Measurements from ENCODE around the gene CASZ1. TPM values are rescaled to one million over a fixed set of nuclear protein-coding genes. Genes with fewer than 3 reads are reported as not detected.
A peak's percentile ranks its signal among the peaks of the same experiment; 100 is the strongest.

CASZ1 gene
- total and polyA plus RNA-seq, 9 of the 15 experiments (the other 6 are each of a cell fraction or from before 2014, with no cell fraction given) = 0.01 to 4.0 (median 0.76) TPM; not detected in 1

- CTCF ChIA-PET (ENCODE audit: low intra/inter-chr PET ratio) = no interaction called here
These were observed 90.5 kb downstream of the CASZ1 start for GRCh38 chr1:10705953-10706352.

GRCh38 chr1:10704368-10704882 is 92.0 kb downstream of the CASZ1 start:
- H3K9me1 ChIP-seq (ENCODE audit: control insufficient read depth, insufficient read depth, low read length) = no peaks in the 10 kb centered on the region
- peaks cover 2 to 34% of the 10 kb centered on the region in 2 experiments; a peak in 2 of 5 replicates for H3K4me1 ChIP-seq (replicated peaks in 1 of 2; ENCODE audit: control insufficient read depth in 2 of 2, insufficient read depth in 2 of 2, low read length in 2 of 2)
- H3K9me3 ChIP-seq (replicated peaks; ENCODE audit: control insufficient read depth, insufficient read depth, low read depth, low read length) = no peaks in the 10 kb centered on the region
- H3K9ac ChIP-seq (ENCODE audit: insufficient read depth in 1 of 2, low read depth in 2 of 2, low read length in 2 of 2) = peak overlapping the region in 1 of 2 experiments; percentile 36; a peak in 2 of 4 replicates
- FAIRE-seq = no peak
- H3K4me2 ChIP-seq (ENCODE audit: insufficient read depth, low read length) = no peak overlapping the region
- H3K27me3 ChIP-seq (ENCODE audit: control insufficient read depth in 2 of 2, insufficient read depth in 2 of 2, low read length in 2 of 2) = peaks cover 89 to 93% of the 10 kb centered on the region in 2 experiments
- peaks cover 46% of the 10 kb centered on the region for H4K20me1 ChIP-seq (replicated peaks; ENCODE audit: control insufficient read depth, insufficient read depth, low read length)
- H3K79me2 ChIP-seq (ENCODE audit: control insufficient read depth, insufficient read depth, low read length) = no peaks in the 10 kb centered on the region
- ATAC-seq = peak; percentile 22
- ChIA-PET CTCF (ENCODE audit: low intra/inter-chr PET ratio) (no interaction called here), POLR2A (interaction anchor here (0.6 kb wide), 1 partner anchor 34 kb away, joined by 3 read pairs; no protein-coding TSS in a partner anchor)
- no peaks in the 10 kb centered on the region for H3K36me3 ChIP-seq (ENCODE audit: control insufficient read depth, insufficient read depth, low read length)
- in situ Hi-C loops (cut with MboI) (no loop called here), intact Hi-C loops (cut with micrococcal nuclease) (no loop called here)
- no peak overlapping the region for H2AFZ ChIP-seq (ENCODE audit: low read depth, low read length)
- H3K27ac ChIP-seq (ENCODE audit: extremely low read depth, low read depth, low read length) = no peak overlapping the region
- no peak for DNase-seq (ENCODE audit: extremely low read depth in 1 of 4, low spot score in 3 of 4)
- no TSS peak for BruUV-seq (replicated peaks)
- H3K4me3 ChIP-seq = no peak overlapping the region
- WGBS (ENCODE audit: insufficient coverage, low coverage, missing lambda C conversion rate) = 16% methylated on average over 35 of the region's 44 CpGs
- TF ChIP-seq ELF2 (CRISPR knock-in tag; IDR thresholded peaks at IDR 0.05) = no peak
- no peak for TF ChIP-seq FIP1L1 (IDR thresholded peaks at IDR 0.05; ENCODE audit: low read depth, low read length, poor library complexity, severe bottlenecking)
- no peak for TF ChIP-seq GATA2 (CRISPR knock-in tag; IDR thresholded peaks at IDR 0.05)
- no peak for TF ChIP-seq PBX2 (CRISPR knock-in tag; IDR thresholded peaks at IDR 0.05; ENCODE audit: low read depth)
- 0 out of 2 replicates have a peak, but pooled peaks have one; percentile 20 for TF ChIP-seq PBX2 (tag; conservative IDR thresholded peaks at IDR 0.05; ENCODE audit: low read depth)
- no peak for TF ChIP-seq SIRT6 (IDR thresholded peaks at IDR 0.05; ENCODE audit: low read depth, low read length)
- no peak for TF ChIP-seq ZNF76 (CRISPR knock-in tag; IDR thresholded peaks at IDR 0.05; ENCODE audit: borderline replicate concordance)
- TF ChIP-seq TBP (optimal IDR thresholded peaks at IDR 0.05; ENCODE audit: low read depth, low read length) = no peak

More at GRCh38 chr1:10705953-10706352, 90.5 kb downstream of the CASZ1 start:
- H3K9me3 ChIP-seq (replicated peaks; ENCODE audit: control insufficient read depth, insufficient read depth, low read depth, low read length) = no peaks in the 10 kb centered on the region
- H3K9me1 ChIP-seq (ENCODE audit: control insufficient read depth, insufficient read depth, low read length) = no peaks in the 10 kb centered on the region
- H3K36me3 ChIP-seq (ENCODE audit: control insufficient read depth, insufficient read depth, low read length) = no peaks in the 10 kb centered on the region
- H3K4me2 ChIP-seq (ENCODE audit: insufficient read depth, low read length) = no peak overlapping the region
- no peak for DNase-seq (ENCODE audit: extremely low read depth in 1 of 4, low spot score in 3 of 4)
- 6% methylated on average over 13 of the region's 13 CpGs for whole genome bisulfite sequencing (ENCODE audit: insufficient coverage, low coverage, missing lambda C conversion rate)
- BruUV-seq (replicated peaks) = no TSS peak
- POLR2A ChIA-PET = no interaction called here
- peaks cover 84 to 97% of the 10 kb centered on the region in 2 experiments for H3K27me3 ChIP-seq (ENCODE audit: control insufficient read depth in 2 of 2, insufficient read depth in 2 of 2, low read length in 2 of 2)
- intact Hi-C loops (cut with micrococcal nuclease) = no loop called here
- in situ Hi-C loops (cut with MboI) = no loop called here
- no peak overlapping the region for H3K27ac ChIP-seq (ENCODE audit: extremely low read depth, low read depth, low read length)
- no peak overlapping the region for H3K9ac ChIP-seq (ENCODE audit: insufficient read depth in 1 of 2, low read depth in 2 of 2, low read length in 2 of 2)
- FAIRE-seq = no peak
- H3K4me3 ChIP-seq = no peak overlapping the region
- H4K20me1 ChIP-seq (replicated peaks; ENCODE audit: control insufficient read depth, insufficient read depth, low read length) = peaks cover 40% of the 10 kb centered on the region
- no peaks in the 10 kb centered on the region for H3K79me2 ChIP-seq (ENCODE audit: control insufficient read depth, insufficient read depth, low read length)
- TF ChIP-seq CBX5 (IDR thresholded peaks at IDR 0.05; ENCODE audit: borderline replicate concordance, low read depth) (no peak), SMAD1 (IDR thresholded peaks at IDR 0.05; ENCODE audit: low read depth, low read length, partially characterized antibody) (no peak), ZNF239 (CRISPR knock-in tag; IDR thresholded peaks at IDR 0.05) (no peak), ATF3 (IDR thresholded peaks at IDR 0.05) (0 out of 2 replicates have a peak, but pooled peaks have one; percentile 9), ATF3 (CRISPR knock-in tag; conservative IDR thresholded peaks at IDR 0.05) (no peak)
- H2AFZ ChIP-seq (ENCODE audit: low read depth, low read length) = no peak overlapping the region
- H3K4me1 ChIP-seq (replicated peaks in 1 of 2; ENCODE audit: control insufficient read depth in 2 of 2, insufficient read depth in 2 of 2, low read length in 2 of 2) = peaks cover 2 to 37% of the 10 kb centered on the region in 2 experiments; a peak in 2 of 5 replicates
- no peak for ATAC-seq
